ENCODE results near the gene PLIN1.

DNA sequence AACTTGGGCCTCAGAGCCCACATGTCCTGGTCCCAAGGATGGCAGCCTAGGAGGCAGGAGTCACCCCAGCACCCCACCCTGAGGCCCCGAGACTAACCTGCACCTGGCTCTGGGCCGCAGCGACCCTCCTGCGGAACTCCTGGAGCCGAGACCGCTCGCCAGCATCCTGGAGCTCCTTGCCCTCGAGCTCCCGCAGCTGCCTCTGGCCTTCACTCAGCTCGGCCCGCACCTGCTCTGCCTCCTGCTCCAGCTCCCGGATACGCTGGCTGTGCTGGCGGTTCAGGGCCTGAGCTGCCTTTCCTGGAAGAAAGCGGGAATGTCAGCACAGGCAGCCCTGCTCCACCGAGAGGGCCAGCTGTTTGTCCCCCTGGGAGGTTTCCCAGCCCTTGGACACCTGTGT lies 37.1 kb downstream of the PLIN1 start:
- TF ChIP-seq, protein P1, sequence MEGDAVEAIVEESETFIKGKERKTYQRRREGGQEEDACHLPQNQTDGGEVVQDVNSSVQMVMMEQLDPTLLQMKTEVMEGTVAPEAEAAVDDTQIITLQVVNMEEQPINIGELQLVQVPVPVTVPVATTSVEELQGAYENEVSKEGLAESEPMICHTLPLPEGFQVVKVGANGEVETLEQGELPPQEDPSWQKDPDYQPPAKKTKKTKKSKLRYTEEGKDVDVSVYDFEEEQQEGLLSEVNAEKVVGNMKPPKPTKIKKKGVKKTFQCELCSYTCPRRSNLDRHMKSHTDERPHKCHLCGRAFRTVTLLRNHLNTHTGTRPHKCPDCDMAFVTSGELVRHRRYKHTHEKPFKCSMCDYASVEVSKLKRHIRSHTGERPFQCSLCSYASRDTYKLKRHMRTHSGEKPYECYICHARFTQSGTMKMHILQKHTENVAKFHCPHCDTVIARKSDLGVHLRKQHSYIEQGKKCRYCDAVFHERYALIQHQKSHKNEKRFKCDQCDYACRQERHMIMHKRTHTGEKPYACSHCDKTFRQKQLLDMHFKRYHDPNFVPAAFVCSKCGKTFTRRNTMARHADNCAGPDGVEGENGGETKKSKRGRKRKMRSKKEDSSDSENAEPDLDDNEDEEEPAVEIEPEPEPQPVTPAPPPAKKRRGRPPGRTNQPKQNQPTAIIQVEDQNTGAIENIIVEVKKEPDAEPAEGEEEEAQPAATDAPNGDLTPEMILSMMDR (IDR thresholded peaks at IDR 0.05; ENCODE audit: insufficient read depth, low read depth, low read length): no peak
- no peak for TF ChIP-seq EZH2 (IDR thresholded peaks at IDR 0.05; ENCODE audit: insufficient read depth, low read length)
